GM12878 (cell line): ENCODE data around the gene SLCO4A1. TPM values are rescaled to one million over a fixed set of nuclear protein-coding genes. Genes with fewer than 3 reads are reported as not detected.

Source experiments
- ATAC-seq: fragments of 200-7000 bp; cut with Tn5 transposase; 3 replicates; pipeline ENCODE4 v1.9.1; 2020; ENCODE audit warnings: mild to moderate bottlenecking, moderate library complexity
- BruUV-seq: library from RNA; stranded (reverse); fragments of 400-500 nt; replicated peaks from 2 replicates; lab custom pipeline; 2021; lab: Mats Ljungman, UMichigan
- CTCF ChIA-PET: fragments of 300-600 bp; sonication (Branson Sonifier 250); formaldehyde crosslinking; extraction: SDS; loops from one replicate; lab custom pipeline; 2021; ENCODE audit warnings: inconsistent platforms; lab: Yijun Ruan, JAX
- POLR2A ChIA-PET: fragments of 350-600 bp; formaldehyde crosslinking; extraction: SDS; loops from one replicate; lab custom pipeline; 2021; ENCODE audit warnings: inconsistent platforms; lab: Charles Lee
- RAD21 ChIA-PET: fragments of 300-600 bp; sonication (Branson Sonifier 250); formaldehyde crosslinking; loops from one replicate; lab custom pipeline; 2023; ENCODE audit warnings: antibody characterized with exemption; ENCODE audit not compliant: unreplicated experiment; lab: Charles Lee
- SMC1A ChIA-PET: fragments of 300-600 bp; sonication (Branson Sonifier 250); formaldehyde crosslinking; loops from one replicate; lab custom pipeline; 2023; ENCODE audit not compliant: unreplicated experiment, uncharacterized antibody; lab: Charles Lee
- DNase-seq: peaks from one replicate; pipeline ENCODE4 v3.0.0-alpha.2; 2011; ENCODE audit warnings: low read depth, low spot score
- FAIRE-seq: peaks from 3 replicates; lab custom pipeline; 2011; peaks lifted over from hg19 to GRCh38; lab: Jason Lieb, UNC
- H2AFZ ChIP-seq: 2 replicates; pipeline ENCODE4 v1.6.0; 2011; ENCODE audit warnings: low read depth, low read length, control low read depth; ENCODE audit not compliant: control insufficient read depth
- H3K27ac ChIP-seq: 2 replicates; pipeline ENCODE4 v1.5.1; 2011; ENCODE audit warnings: control low read depth; ENCODE audit not compliant: control insufficient read depth, insufficient read depth
- H3K27me3 ChIP-seq, 2 experiments: replicated peaks in 1 of 2; 2 replicates each; pipeline versions ENCODE4 v1.6.0 to v1.6.1; 2011; ENCODE audit warnings: low read length in 1 of 2; ENCODE audit not compliant: control insufficient read depth in 2 of 2, insufficient read depth in 2 of 2
- H3K36me3 ChIP-seq, 2 experiments: 2 replicates each; pipeline ENCODE4 v1.5.1; 2011; ENCODE audit warnings: low read length in 1 of 2; ENCODE audit not compliant: control insufficient read depth in 2 of 2, insufficient read depth in 2 of 2
- H3K4me1 ChIP-seq: 2 replicates; pipeline ENCODE4 v1.6.1; 2011; ENCODE audit warnings: mild to moderate bottlenecking, low read length, moderate library complexity, mixed read lengths; ENCODE audit not compliant: control insufficient read depth, insufficient read depth
- H3K4me2 ChIP-seq: 2 replicates; pipeline ENCODE4 v1.6.0; 2011; ENCODE audit warnings: control low read depth; ENCODE audit not compliant: control insufficient read depth, insufficient read depth
- H3K4me3 ChIP-seq: fragments of 200-600 bp; sonication (generic); 2 replicates; pipeline ENCODE4 v1.5.1; 2016
- H3K79me2 ChIP-seq: 2 replicates; pipeline ENCODE4 v1.6.0; 2011; ENCODE audit warnings: low read length; ENCODE audit not compliant: control insufficient read depth, insufficient read depth
- H3K9ac ChIP-seq: 2 replicates; pipeline ENCODE4 v1.8.0; 2011; ENCODE audit warnings: low read length, control low read depth, mixed read lengths; ENCODE audit not compliant: control insufficient read depth, insufficient read depth
- H3K9me3 ChIP-seq: replicated peaks from 3 replicates; pipeline ENCODE4 v1.5.1; 2011; ENCODE audit warnings: mild to moderate bottlenecking, low read length; ENCODE audit not compliant: control insufficient read depth, insufficient read depth
- H4K20me1 ChIP-seq: 2 replicates; pipeline ENCODE4 v1.6.0; 2011; ENCODE audit not compliant: control insufficient read depth, insufficient read depth
- ATF7 ChIP-seq: fragments of 450-650 bp; IDR thresholded peaks from 2 replicates; pipeline ENCODE4 v1.6.1; 2016; ENCODE audit warnings: low read depth, mild to moderate bottlenecking
- BCL11A ChIP-seq: IDR thresholded peaks from 2 replicates; pipeline ENCODE4 v1.6.1; 2011; ENCODE audit warnings: low read depth, low read length
- BMI1 ChIP-seq: fragments of 450-650 bp; IDR thresholded peaks from 2 replicates; pipeline ENCODE4 v1.6.1; 2016; ENCODE audit warnings: mild to moderate bottlenecking, moderate library complexity, borderline replicate concordance
- CBX3 ChIP-seq: fragments of 200-600 bp; sonication (generic); IDR thresholded peaks from 2 replicates; pipeline ENCODE4 v1.6.1; 2016; ENCODE audit warnings: low read depth, borderline replicate concordance
- DPF2 ChIP-seq: fragments of 450-650 bp; IDR thresholded peaks from 2 replicates; pipeline ENCODE4 v1.6.1; 2017; ENCODE audit warnings: mild to moderate bottlenecking
- HDAC6 ChIP-seq: fragments of 200-600 bp; sonication (generic); IDR thresholded peaks from one replicate; pipeline ENCODE4 v1.8.0; 2017; ENCODE audit warnings: antibody characterized with exemption; ENCODE audit not compliant: unreplicated experiment
- JUND ChIP-seq: IDR thresholded peaks from 2 replicates; pipeline ENCODE4 v1.6.1; 2012; ENCODE audit warnings: low read depth, mild to moderate bottlenecking, low read length, improper control_type of control experiment, moderate library complexity
- KAT2A ChIP-seq: conservative IDR thresholded peaks from 2 replicates; pipeline ENCODE4 v1.6.1; 2011; ENCODE audit warnings: low read depth, low read length; ENCODE audit not compliant: control insufficient read depth
- MTA3 ChIP-seq: IDR thresholded peaks from 2 replicates; pipeline ENCODE4 v1.6.1; 2012; ENCODE audit warnings: low read length, inconsistent platforms, borderline replicate concordance
- MXI1 ChIP-seq: fragments of 150-350 bp; IDR thresholded peaks from 2 replicates; pipeline ENCODE4 v1.6.1; 2011; ENCODE audit warnings: low read depth, mild to moderate bottlenecking, inconsistent platforms, low read length, improper control_type of control experiment
- PAX8 ChIP-seq: fragments of 450-650 bp; IDR thresholded peaks from 2 replicates; pipeline ENCODE4 v1.6.1; 2017; ENCODE audit warnings: mild to moderate bottlenecking, moderate library complexity
- SMAD5 ChIP-seq: IDR thresholded peaks from 2 replicates; pipeline ENCODE4 v1.6.1; 2016; ENCODE audit warnings: antibody characterized with exemption, low read depth
- SMARCA5 ChIP-seq: fragments of 450-650 bp; IDR thresholded peaks from 2 replicates; pipeline ENCODE4 v1.6.1; 2017; ENCODE audit warnings: mild to moderate bottlenecking
- SPI1 ChIP-seq: IDR thresholded peaks from 2 replicates; pipeline ENCODE4 v1.6.1; 2011; ENCODE audit warnings: low read depth, mild to moderate bottlenecking, low read length, moderate library complexity, borderline replicate concordance; ENCODE audit not compliant: insufficient read depth
- SREBF1 ChIP-seq: IDR thresholded peaks from 2 replicates; pipeline ENCODE4 v1.6.1; 2012; ENCODE audit warnings: mild to moderate bottlenecking, low read length
- STAT1 ChIP-seq: fragments of 450-650 bp; conservative IDR thresholded peaks from 2 replicates; pipeline ENCODE4 v1.6.1; 2014; ENCODE audit warnings: antibody characterized with exemption, mild to moderate bottlenecking
- TCF7 ChIP-seq: IDR thresholded peaks from 2 replicates; pipeline ENCODE4 v1.6.1; 2014; ENCODE audit warnings: antibody characterized with exemption, borderline replicate concordance
- USF2 ChIP-seq: IDR thresholded peaks from 2 replicates; pipeline ENCODE4 v1.6.1; 2011; ENCODE audit warnings: low read depth, low read length, improper control_type of control experiment, borderline replicate concordance
- ZBTB4 ChIP-seq: fragments of 450-650 bp; formaldehyde crosslinking; IDR thresholded peaks from 2 replicates; pipeline ENCODE4 v1.4.0; 2022; ENCODE audit warnings: mild to moderate bottlenecking, moderate library complexity
- ZZZ3 ChIP-seq: IDR thresholded peaks from 2 replicates; pipeline ENCODE4 v1.6.1; 2011; ENCODE audit warnings: low read depth; ENCODE audit not compliant: control insufficient read depth, insufficient read length
- WGBS: methylation state at CpG from one replicate; pipeline ENCODE4 v1.1.6; 2016; ENCODE audit warnings: low lambda C conversion rate; ENCODE audit not compliant: insufficient replicate concordance, insufficient coverage; ENCODE audit errors: missing lambda C conversion rate; 5-methylcytosine and 5-hydroxymethylcytosine counted together
- in situ Hi-C: fragments of 300-500 bp; cut with MboI; formaldehyde crosslinking; loops from 9 replicates; pipeline ENCODE4 v1.14.3; 2018; ENCODE audit warnings: mixed read lengths
- intact Hi-C: fragments of 100-400 bp; cut with micrococcal nuclease; formaldehyde crosslinking; loops from one replicate; pipeline ENCODE4 v1.14.2; 2022; ENCODE audit not compliant: unreplicated experiment
- polyA plus RNA-seq, 11 experiments: library from polyadenylated mRNA; depleted of rRNA in 4 of 11; unstranded in 6 of 11; stranded (reverse) in 5 of 11; fragments of >200 nt; fragmentation: Nextera tagmentation in 4 of 11; fragmentation: Illumina TruSeq in 1 of 11; extraction: Ambion mirVana in 4 of 11; extraction: Trizol in 1 of 11; gene quantifications; 1 replicate in 1 of 11; 2 replicates in 10 of 11; pipeline versions ENCODE4 v1.2.1 to v1.2.3, GENCODE V29; 2011 to 2016; ENCODE audit warnings: inconsistent platforms in 2 of 11, missing spikeins in 2 of 11, low read depth in 1 of 11
- total RNA-seq, 4 experiments: library from RNA; depleted of rRNA in 3 of 4; stranded (reverse); fragments of >200 nt in 3 of 4; fragmentation: Illumina TruSeq in 1 of 4; extraction: Trizol in 1 of 4; gene quantifications; 2 replicates each; pipeline versions ENCODE4 v1.2.1 to v1.2.3, GENCODE V29; 2013 to 2021
- TF ChIP-seq, protein P1 (sequence below): fragments of 450-650 bp; IDR thresholded peaks from 2 replicates; pipeline ENCODE4 v1.6.1; 2016; ENCODE audit warnings: mild to moderate bottlenecking

SLCO4A1 gene
- total and polyA plus RNA-seq, 10 of the 15 experiments (the other 5 are each of a cell fraction or from before 2014, with no cell fraction given) = 2.1 to 30.7 (median 12.0) TPM

GRCh38 chr20:62706344-62706743 is 64.0 kb downstream of the SLCO4A1 start (continued):
- TF ChIP-seq PAX8 = no peak
- no peak for TF ChIP-seq ZZZ3

DNA sequence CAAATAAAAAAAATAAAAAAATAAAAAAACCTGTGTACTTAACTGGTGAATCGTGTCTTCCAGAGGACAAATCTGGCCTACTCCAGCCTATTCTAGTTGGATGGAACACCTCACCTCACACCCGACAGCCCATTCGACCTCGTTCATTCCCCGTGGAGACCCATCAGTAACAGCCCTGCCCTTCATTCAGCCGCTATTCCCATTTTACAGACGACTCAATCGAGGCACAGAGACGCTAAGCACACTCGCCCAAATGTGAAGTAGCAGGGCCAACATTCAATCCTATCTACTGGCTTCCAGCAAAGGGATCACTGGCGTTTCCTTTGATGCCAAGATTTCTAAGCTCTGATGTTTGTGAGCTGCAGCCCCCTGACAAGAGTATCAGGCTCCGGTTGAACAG is 64.6 kb downstream of the SLCO4A1 start:
- TF ChIP-seq DPF2 (no peak), STAT1 (no peak), TCF7 (no peak), CBX3 (no peak), SMARCA5 (no peak), SMAD5 (no peak), HDAC6 (no peak), USF2 (no peak), ZBTB4 (CRISPR knock-in tag) (no peak), BMI1 (no peak), MXI1 (no peak), BCL11A (no peak), MTA3 (no peak), ATF7 (no peak), JUND (no peak), SREBF1 (no peak), KAT2A (no peak), SPI1 (no peak)
- TF ChIP-seq, protein P1, sequence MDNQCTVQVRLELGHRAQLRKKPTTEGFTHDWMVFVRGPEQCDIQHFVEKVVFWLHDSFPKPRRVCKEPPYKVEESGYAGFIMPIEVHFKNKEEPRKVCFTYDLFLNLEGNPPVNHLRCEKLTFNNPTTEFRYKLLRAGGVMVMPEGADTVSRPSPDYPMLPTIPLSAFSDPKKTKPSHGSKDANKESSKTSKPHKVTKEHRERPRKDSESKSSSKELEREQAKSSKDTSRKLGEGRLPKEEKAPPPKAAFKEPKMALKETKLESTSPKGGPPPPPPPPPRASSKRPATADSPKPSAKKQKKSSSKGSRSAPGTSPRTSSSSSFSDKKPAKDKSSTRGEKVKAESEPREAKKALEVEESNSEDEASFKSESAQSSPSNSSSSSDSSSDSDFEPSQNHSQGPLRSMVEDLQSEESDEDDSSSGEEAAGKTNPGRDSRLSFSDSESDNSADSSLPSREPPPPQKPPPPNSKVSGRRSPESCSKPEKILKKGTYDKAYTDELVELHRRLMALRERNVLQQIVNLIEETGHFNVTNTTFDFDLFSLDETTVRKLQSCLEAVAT = no peak
- BruUV-seq = no TSS peak
- Histone ChIP-seq H3K4me2 (no peak overlapping the region), H4K20me1 (no peaks in the 10 kb centered on the region), H3K79me2 (no peaks in the 10 kb centered on the region), H3K9me3 (no peaks in the 10 kb centered on the region), H3K9ac (no peak overlapping the region), H3K4me1 (no peaks in the 10 kb centered on the region), H3K27ac (no peak overlapping the region), H3K36me3 (no peaks in the 10 kb centered on the region), H2AFZ (no peak overlapping the region), H3K4me3 (no peak overlapping the region), H3K27me3 (peaks cover 0 to 6% of the 10 kb centered on the region in 2 experiments; a peak in 3 of 4 replicates)
- RAD21 ChIA-PET = no interaction called here
- 41% methylated on average over 12 of the region's 12 CpGs for WGBS
- in situ Hi-C loops = no loop called here
- DNase-seq (no peak), ATAC-seq (no peak), FAIRE-seq (no peak)
- SMC1A ChIA-PET = no interaction called here
- intact Hi-C loops = no loop called here
- POLR2A ChIA-PET = no interaction called here
- CTCF ChIA-PET = no interaction called here
